GM12878 (cell line): ENCODE data around the gene CABP7. TPM values are rescaled to one million over a fixed set of nuclear protein-coding genes. Genes with fewer than 3 reads are reported as not detected.

Experiments
- ATAC-seq: fragments of 200-7000 bp; cut with Tn5 transposase; 3 replicates; pipeline ENCODE4 v1.9.1; 2020; ENCODE audit warnings: mild to moderate bottlenecking, moderate library complexity
- BruUV-seq: library from RNA; stranded (reverse); fragments of 400-500 nt; replicated peaks from 2 replicates; lab custom pipeline; 2021; lab: Mats Ljungman, UMichigan
- CTCF ChIA-PET: fragments of 300-600 bp; sonication (Branson Sonifier 250); formaldehyde crosslinking; extraction: SDS; loops from one replicate; lab custom pipeline; 2021; ENCODE audit warnings: inconsistent platforms; lab: Yijun Ruan, JAX
- POLR2A ChIA-PET: fragments of 350-600 bp; formaldehyde crosslinking; extraction: SDS; loops from one replicate; lab custom pipeline; 2021; ENCODE audit warnings: inconsistent platforms; lab: Charles Lee
- RAD21 ChIA-PET: fragments of 300-600 bp; sonication (Branson Sonifier 250); formaldehyde crosslinking; loops from one replicate; lab custom pipeline; 2023; ENCODE audit warnings: antibody characterized with exemption; ENCODE audit not compliant: unreplicated experiment; lab: Charles Lee
- SMC1A ChIA-PET: fragments of 300-600 bp; sonication (Branson Sonifier 250); formaldehyde crosslinking; loops from one replicate; lab custom pipeline; 2023; ENCODE audit not compliant: unreplicated experiment, uncharacterized antibody; lab: Charles Lee
- DNase-seq: peaks from one replicate; pipeline ENCODE4 v3.0.0-alpha.2; 2011; ENCODE audit warnings: low read depth, low spot score
- FAIRE-seq: peaks from 3 replicates; lab custom pipeline; 2011; peaks lifted over from hg19 to GRCh38; lab: Jason Lieb, UNC
- H2AFZ ChIP-seq: 2 replicates; pipeline ENCODE4 v1.6.0; 2011; ENCODE audit warnings: low read depth, low read length, control low read depth; ENCODE audit not compliant: control insufficient read depth
- H3K27ac ChIP-seq: 2 replicates; pipeline ENCODE4 v1.5.1; 2011; ENCODE audit warnings: control low read depth; ENCODE audit not compliant: control insufficient read depth, insufficient read depth
- H3K27me3 ChIP-seq, 2 experiments: replicated peaks in 1 of 2; 2 replicates each; pipeline versions ENCODE4 v1.6.0 to v1.6.1; 2011; ENCODE audit warnings: low read length in 1 of 2; ENCODE audit not compliant: control insufficient read depth in 2 of 2, insufficient read depth in 2 of 2
- H3K36me3 ChIP-seq, 2 experiments: 2 replicates each; pipeline ENCODE4 v1.5.1; 2011; ENCODE audit warnings: low read length in 1 of 2; ENCODE audit not compliant: control insufficient read depth in 2 of 2, insufficient read depth in 2 of 2
- H3K4me1 ChIP-seq: 2 replicates; pipeline ENCODE4 v1.6.1; 2011; ENCODE audit warnings: mild to moderate bottlenecking, low read length, moderate library complexity, mixed read lengths; ENCODE audit not compliant: control insufficient read depth, insufficient read depth
- H3K4me2 ChIP-seq: 2 replicates; pipeline ENCODE4 v1.6.0; 2011; ENCODE audit warnings: control low read depth; ENCODE audit not compliant: control insufficient read depth, insufficient read depth
- H3K4me3 ChIP-seq: fragments of 200-600 bp; sonication (generic); 2 replicates; pipeline ENCODE4 v1.5.1; 2016
- H3K79me2 ChIP-seq: 2 replicates; pipeline ENCODE4 v1.6.0; 2011; ENCODE audit warnings: low read length; ENCODE audit not compliant: control insufficient read depth, insufficient read depth
- H3K9ac ChIP-seq: 2 replicates; pipeline ENCODE4 v1.8.0; 2011; ENCODE audit warnings: low read length, control low read depth, mixed read lengths; ENCODE audit not compliant: control insufficient read depth, insufficient read depth
- H3K9me3 ChIP-seq: replicated peaks from 3 replicates; pipeline ENCODE4 v1.5.1; 2011; ENCODE audit warnings: mild to moderate bottlenecking, low read length; ENCODE audit not compliant: control insufficient read depth, insufficient read depth
- H4K20me1 ChIP-seq: 2 replicates; pipeline ENCODE4 v1.6.0; 2011; ENCODE audit not compliant: control insufficient read depth, insufficient read depth
- BMI1 ChIP-seq: fragments of 450-650 bp; IDR thresholded peaks from 2 replicates; pipeline ENCODE4 v1.6.1; 2016; ENCODE audit warnings: mild to moderate bottlenecking, moderate library complexity, borderline replicate concordance
- CUX1 ChIP-seq: IDR thresholded peaks from 2 replicates; pipeline ENCODE4 v1.6.1; 2012; ENCODE audit warnings: improper control_type of control experiment, low read depth, low read length; ENCODE audit not compliant: insufficient replicate concordance
- ESRRA ChIP-seq: IDR thresholded peaks from 2 replicates; pipeline ENCODE4 v1.6.1; 2012; ENCODE audit warnings: mild to moderate bottlenecking, low read length, improper control_type of control experiment
- KLF5 ChIP-seq: fragments of 450-650 bp; IDR thresholded peaks from 2 replicates; pipeline ENCODE4 v1.6.1; 2014; ENCODE audit warnings: mild to moderate bottlenecking; ENCODE audit not compliant: partially characterized antibody
- MEF2A ChIP-seq: IDR thresholded peaks from 2 replicates; pipeline ENCODE4 v1.6.1; 2011; ENCODE audit warnings: low read depth, mild to moderate bottlenecking, low read length, moderate library complexity; ENCODE audit not compliant: insufficient read depth
- SIX5 ChIP-seq: IDR thresholded peaks from 2 replicates; pipeline ENCODE4 v1.6.1; 2011; ENCODE audit warnings: mild to moderate bottlenecking, low read depth, low read length, moderate library complexity; ENCODE audit not compliant: severe bottlenecking
- TAF1 ChIP-seq: IDR thresholded peaks from 2 replicates; pipeline ENCODE4 v1.6.1; 2011; ENCODE audit warnings: mild to moderate bottlenecking, low read depth, low read length, borderline replicate concordance
- ZNF207 ChIP-seq: fragments of 450-650 bp; IDR thresholded peaks from 2 replicates; pipeline ENCODE4 v1.6.1; 2014; ENCODE audit warnings: antibody characterized with exemption, mild to moderate bottlenecking, borderline replicate concordance
- WGBS: methylation state at CpG from one replicate; pipeline ENCODE4 v1.1.6; 2016; ENCODE audit warnings: low lambda C conversion rate; ENCODE audit not compliant: insufficient replicate concordance, insufficient coverage; ENCODE audit errors: missing lambda C conversion rate; 5-methylcytosine and 5-hydroxymethylcytosine counted together
- in situ Hi-C: fragments of 300-500 bp; cut with MboI; formaldehyde crosslinking; loops from 9 replicates; pipeline ENCODE4 v1.14.3; 2018; ENCODE audit warnings: mixed read lengths
- intact Hi-C: fragments of 100-400 bp; cut with micrococcal nuclease; formaldehyde crosslinking; loops from one replicate; pipeline ENCODE4 v1.14.2; 2022; ENCODE audit not compliant: unreplicated experiment
- polyA plus RNA-seq, 11 experiments: library from polyadenylated mRNA; depleted of rRNA in 4 of 11; unstranded in 6 of 11; stranded (reverse) in 5 of 11; fragments of >200 nt; fragmentation: Nextera tagmentation in 4 of 11; fragmentation: Illumina TruSeq in 1 of 11; extraction: Ambion mirVana in 4 of 11; extraction: Trizol in 1 of 11; gene quantifications; 1 replicate in 1 of 11; 2 replicates in 10 of 11; pipeline versions ENCODE4 v1.2.1 to v1.2.3, GENCODE V29; 2011 to 2016; ENCODE audit warnings: inconsistent platforms in 2 of 11, missing spikeins in 2 of 11, low read depth in 1 of 11
- total RNA-seq, 4 experiments: library from RNA; depleted of rRNA in 3 of 4; stranded (reverse); fragments of >200 nt in 3 of 4; fragmentation: Illumina TruSeq in 1 of 4; extraction: Trizol in 1 of 4; gene quantifications; 2 replicates each; pipeline versions ENCODE4 v1.2.1 to v1.2.3, GENCODE V29; 2013 to 2021
- TF ChIP-seq, protein P1 (sequence below): IDR thresholded peaks from 2 replicates; pipeline ENCODE4 v1.6.1; 2012; ENCODE audit warnings: mild to moderate bottlenecking, low read depth, low read length

Gene CABP7
- total and polyA plus RNA-seq, 10 of the 15 experiments (the other 5 are each of a cell fraction or from before 2014, with no cell fraction given), result 0.02 to 0.18 (median 0.05) TPM; not detected in 5

GRCh38 chr22:29738118-29738815 lies 18.5 kb downstream of the CABP7 start (continued):
- TF ChIP-seq CUX1, result no peak

GRCh38 chr22:29739346-29739875 lies 19.6 kb downstream of the CABP7 start:
- no peak for ATAC-seq
- no peak overlapping the region for H2AFZ ChIP-seq
- no TSS peak for BruUV-seq
- 84% methylated on average over 16 of the region's 17 CpGs for WGBS
- H3K36me3 ChIP-seq, result no peaks in the 10 kb centered on the region; a peak in 1 of 4 replicates
- RAD21 ChIA-PET, result no interaction called here
- no peaks in the 10 kb centered on the region for H3K4me1 ChIP-seq
- H4K20me1 ChIP-seq, result no peaks in the 10 kb centered on the region
- no peak overlapping the region for H3K27ac ChIP-seq
- H3K4me3 ChIP-seq, result no peak overlapping the region
- H3K9ac ChIP-seq, result no peak overlapping the region
- POLR2A ChIA-PET, result no interaction called here
- TF ChIP-seq ESRRA (no peak), BMI1 (no peak), KLF5 (no peak), ZNF207 (no peak), SIX5 (no peak), MEF2A (no peak), TAF1 (no peak)
- TF ChIP-seq, protein P1, sequence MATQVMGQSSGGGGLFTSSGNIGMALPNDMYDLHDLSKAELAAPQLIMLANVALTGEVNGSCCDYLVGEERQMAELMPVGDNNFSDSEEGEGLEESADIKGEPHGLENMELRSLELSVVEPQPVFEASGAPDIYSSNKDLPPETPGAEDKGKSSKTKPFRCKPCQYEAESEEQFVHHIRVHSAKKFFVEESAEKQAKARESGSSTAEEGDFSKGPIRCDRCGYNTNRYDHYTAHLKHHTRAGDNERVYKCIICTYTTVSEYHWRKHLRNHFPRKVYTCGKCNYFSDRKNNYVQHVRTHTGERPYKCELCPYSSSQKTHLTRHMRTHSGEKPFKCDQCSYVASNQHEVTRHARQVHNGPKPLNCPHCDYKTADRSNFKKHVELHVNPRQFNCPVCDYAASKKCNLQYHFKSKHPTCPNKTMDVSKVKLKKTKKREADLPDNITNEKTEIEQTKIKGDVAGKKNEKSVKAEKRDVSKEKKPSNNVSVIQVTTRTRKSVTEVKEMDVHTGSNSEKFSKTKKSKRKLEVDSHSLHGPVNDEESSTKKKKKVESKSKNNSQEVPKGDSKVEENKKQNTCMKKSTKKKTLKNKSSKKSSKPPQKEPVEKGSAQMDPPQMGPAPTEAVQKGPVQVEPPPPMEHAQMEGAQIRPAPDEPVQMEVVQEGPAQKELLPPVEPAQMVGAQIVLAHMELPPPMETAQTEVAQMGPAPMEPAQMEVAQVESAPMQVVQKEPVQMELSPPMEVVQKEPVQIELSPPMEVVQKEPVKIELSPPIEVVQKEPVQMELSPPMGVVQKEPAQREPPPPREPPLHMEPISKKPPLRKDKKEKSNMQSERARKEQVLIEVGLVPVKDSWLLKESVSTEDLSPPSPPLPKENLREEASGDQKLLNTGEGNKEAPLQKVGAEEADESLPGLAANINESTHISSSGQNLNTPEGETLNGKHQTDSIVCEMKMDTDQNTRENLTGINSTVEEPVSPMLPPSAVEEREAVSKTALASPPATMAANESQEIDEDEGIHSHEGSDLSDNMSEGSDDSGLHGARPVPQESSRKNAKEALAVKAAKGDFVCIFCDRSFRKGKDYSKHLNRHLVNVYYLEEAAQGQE, result no peak
- H3K9me3 ChIP-seq, result no peaks in the 10 kb centered on the region
- intact Hi-C loops, result no loop called here
- in situ Hi-C loops, result no loop called here
- no peak for FAIRE-seq
- SMC1A ChIA-PET, result interaction anchor here (0.5 kb wide), 1 partner anchor 263 kb away, joined by 3 read pairs; no protein-coding TSS in a partner anchor
- CTCF ChIA-PET, result interaction anchor here (1.2 kb wide), 1 partner anchor 150 kb away, joined by 3 read pairs; no protein-coding TSS in a partner anchor
- no peaks in the 10 kb centered on the region for H3K79me2 ChIP-seq
- H3K4me2 ChIP-seq, result no peak overlapping the region
- H3K27me3 ChIP-seq, result no peaks in the 10 kb centered on the region
- no peak for DNase-seq
